OCI-LY3 (cell line): ENCODE data around the gene PCBP3.

Experiments used
- H2AFZ ChIP-seq: fragments of 200-600, 300-600 bp; shearing (Covaris generic); 2 replicates; pipeline ENCODE4 v1.6.0; 2014; ENCODE audit warnings: antibody characterized with exemption, low read depth, low read length
- H3K27ac ChIP-seq: fragments of 200-600, 300-600 bp; sonication (generic); 2 replicates; pipeline ENCODE4 v1.5.1; 2014; ENCODE audit warnings: mild to moderate bottlenecking, low read length, moderate library complexity, mixed read lengths
- H3K27me3 ChIP-seq: fragments of 200-600, 300-600 bp; sonication (generic); 2 replicates; pipeline ENCODE4 v1.6.1; 2014; ENCODE audit warnings: low read depth, low read length, mixed read lengths
- H3K36me3 ChIP-seq: fragments of 200-600, 300-600 bp; sonication (generic); replicated peaks from 2 replicates; pipeline ENCODE3; 2014; ENCODE audit warnings: low read depth, low read length, mixed read lengths
- H3K4me1 ChIP-seq: fragments of 300-600, 200-600 bp; sonication (generic); 2 replicates; pipeline ENCODE4 v1.6.1; 2014; ENCODE audit warnings: low read length, mixed read lengths
- H3K4me2 ChIP-seq: fragments of 200-600, 300-600 bp; sonication (generic); 2 replicates; pipeline ENCODE4 v1.6.1; 2014; ENCODE audit warnings: low read length, mixed read lengths
- H3K4me3 ChIP-seq: fragments of 300-600, 200-600 bp; sonication (generic); 2 replicates; pipeline ENCODE4 v1.5.1; 2014; ENCODE audit warnings: antibody characterized with exemption, mild to moderate bottlenecking, low read length, moderate library complexity
- H3K79me2 ChIP-seq: fragments of 300-600, 200-600 bp; shearing (Covaris generic); 2 replicates; pipeline ENCODE4 v1.6.1; 2014; ENCODE audit warnings: mild to moderate bottlenecking, low read length, mixed read lengths
- H3K9ac ChIP-seq: fragments of 300-600, 200-600 bp; shearing (Covaris generic); 2 replicates; pipeline ENCODE4 v1.6.0; 2014; ENCODE audit warnings: mild to moderate bottlenecking, low read length, moderate library complexity
- H3K9me3 ChIP-seq: fragments of 200-600, 300-600 bp; shearing (Covaris generic); 2 replicates; pipeline ENCODE4 v1.6.1; 2014; ENCODE audit warnings: low read length, mixed read lengths; ENCODE audit not compliant: insufficient read depth
- H4K20me1 ChIP-seq: fragments of 200-600, 300-600 bp; sonication (generic); 2 replicates; pipeline ENCODE4 v1.6.1; 2016; ENCODE audit warnings: low read length, mixed read lengths; ENCODE audit not compliant: insufficient read depth
- CTCF ChIP-seq: fragments of 200-600, 300-600 bp; sonication (generic); IDR thresholded peaks from 2 replicates; pipeline ENCODE4 v1.5.1; 2014; ENCODE audit warnings: antibody characterized with exemption, low read length, low read depth
- EZH2phosphoT487 ChIP-seq: fragments of 200-600 bp; shearing (Covaris generic); IDR thresholded peaks from 2 replicates; pipeline ENCODE4 v1.6.1; 2018; ENCODE audit warnings: antibody characterized with exemption, mixed run types, low read depth

Gene PCBP3

GRCh38 chr21:45797338-45797737, 153.8 kb downstream of the PCBP3 start:
- no peak overlapping the region for H2AFZ ChIP-seq
- peaks cover 39% of the 10 kb centered on the region for H3K4me1 ChIP-seq
- 0 out of 2 replicates have a peak, but pooled peaks cover 9% of the 10 kb centered on the region for H3K27me3 ChIP-seq
- H3K36me3 ChIP-seq: no peaks in the 10 kb centered on the region
- no peaks in the 10 kb centered on the region for H3K79me2 ChIP-seq
- TF ChIP-seq CTCF: no peak
- no peak for TF ChIP-seq EZH2phosphoT487
- H3K4me3 ChIP-seq: no peak overlapping the region
- H4K20me1 ChIP-seq: no peaks in the 10 kb centered on the region
- H3K9me3 ChIP-seq: no peaks in the 10 kb centered on the region
- no peak overlapping the region for H3K9ac ChIP-seq
- no peak overlapping the region for H3K4me2 ChIP-seq
- H3K27ac ChIP-seq: no peak overlapping the region

GRCh38 chr21:45799765-45800338, 156.3 kb downstream of the PCBP3 start:
- H3K9ac ChIP-seq: no peak overlapping the region
- peaks cover 15% of the 10 kb centered on the region for H3K4me1 ChIP-seq
- TF ChIP-seq CTCF: no peak
- TF ChIP-seq EZH2phosphoT487: no peak
- H3K9me3 ChIP-seq: no peaks in the 10 kb centered on the region
- H3K4me3 ChIP-seq: no peak overlapping the region
- H3K36me3 ChIP-seq: no peaks in the 10 kb centered on the region
- H3K4me2 ChIP-seq: no peak overlapping the region
- no peak overlapping the region for H3K27ac ChIP-seq
- H3K79me2 ChIP-seq: no peaks in the 10 kb centered on the region
- H3K27me3 ChIP-seq: 0 out of 2 replicates have a peak, but pooled peaks cover 8% of the 10 kb centered on the region
- H4K20me1 ChIP-seq: no peaks in the 10 kb centered on the region
- H2AFZ ChIP-seq: no peak overlapping the region

GRCh38 chr21:45800339-45801080, 157.0 kb downstream of the PCBP3 start:
- Histone ChIP-seq H3K27me3 (0 out of 2 replicates have a peak, but pooled peaks cover under 1% of the 10 kb centered on the region), H3K4me3 (no peak overlapping the region), H3K9ac (no peak overlapping the region), H2AFZ (no peak overlapping the region), H3K4me1 (peaks cover 8% of the 10 kb centered on the region), H3K79me2 (no peaks in the 10 kb centered on the region), H3K9me3 (no peaks in the 10 kb centered on the region), H3K27ac (no peak overlapping the region), H3K4me2 (no peak overlapping the region), H4K20me1 (no peaks in the 10 kb centered on the region), H3K36me3 (no peaks in the 10 kb centered on the region)
- TF ChIP-seq EZH2phosphoT487: no peak
- no peak for TF ChIP-seq CTCF

- H2AFZ ChIP-seq: no peak overlapping the region
- H3K4me1 ChIP-seq: no peaks in the 10 kb centered on the region; the same call in 1 of the 2 replicates
- no peak overlapping the region for H3K9ac ChIP-seq
- H3K36me3 ChIP-seq: no peaks in the 10 kb centered on the region
- H3K9me3 ChIP-seq: no peaks in the 10 kb centered on the region
- H3K27ac ChIP-seq: no peak overlapping the region
- no peaks in the 10 kb centered on the region for H3K79me2 ChIP-seq
- TF ChIP-seq CTCF: no peak
- TF ChIP-seq EZH2phosphoT487: no peak
- no peak overlapping the region for H3K4me3 ChIP-seq
- no peaks in the 10 kb centered on the region for H3K27me3 ChIP-seq
- H4K20me1 ChIP-seq: no peaks in the 10 kb centered on the region
- H3K4me2 ChIP-seq: no peak overlapping the region
Measured at GRCh38 chr21:45801129-45801964, 157.8 kb downstream of the PCBP3 start.
